ENCODE data around the gene TYW1.
"Not testable (repeated sequence)": the region's sequence is repeated elsewhere in the genome, so short reads cannot be mapped to it uniquely, and the experiment has no call there.

The TYW1 gene

GRCh38 chr7:66995050-66995776, 1.4 kb upstream of the TYW1 start, which contains the start of gene SBDS:
SBDS (minus strand) TSS chr7:66995586; CDS start chr7:66995417, 169 bp downstream.
- peak; percentile 77 for DNase-seq (ENCODE audit: low spot score)

- DNase-seq (ENCODE audit: low spot score): not testable (repeated sequence)
These were observed 4.1 kb downstream of the TYW1 start for GRCh38 chr7:67000601-67001258.

DNA sequence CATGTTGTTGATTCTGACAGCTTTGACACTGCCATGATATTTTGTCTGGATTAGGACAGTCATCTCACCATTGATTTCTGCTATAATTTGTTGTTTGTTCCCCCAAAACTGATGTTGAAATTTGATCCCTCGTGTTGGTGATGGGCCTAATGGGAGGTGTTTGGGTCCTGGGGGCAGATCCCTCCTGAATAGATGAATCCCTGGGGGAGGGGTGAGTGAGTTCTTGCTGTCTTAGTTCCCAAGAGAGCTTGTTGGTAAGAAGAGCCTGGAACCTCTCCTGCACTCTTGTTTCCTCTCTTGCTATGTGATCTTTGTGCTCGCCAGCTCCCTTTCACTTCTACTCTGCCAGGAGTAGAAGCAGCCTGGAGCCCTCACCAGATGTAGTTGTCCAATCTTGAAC, 7.5 kb downstream of the TYW1 start:
- DNase-seq (ENCODE audit: low spot score): not testable (repeated sequence)

DNA sequence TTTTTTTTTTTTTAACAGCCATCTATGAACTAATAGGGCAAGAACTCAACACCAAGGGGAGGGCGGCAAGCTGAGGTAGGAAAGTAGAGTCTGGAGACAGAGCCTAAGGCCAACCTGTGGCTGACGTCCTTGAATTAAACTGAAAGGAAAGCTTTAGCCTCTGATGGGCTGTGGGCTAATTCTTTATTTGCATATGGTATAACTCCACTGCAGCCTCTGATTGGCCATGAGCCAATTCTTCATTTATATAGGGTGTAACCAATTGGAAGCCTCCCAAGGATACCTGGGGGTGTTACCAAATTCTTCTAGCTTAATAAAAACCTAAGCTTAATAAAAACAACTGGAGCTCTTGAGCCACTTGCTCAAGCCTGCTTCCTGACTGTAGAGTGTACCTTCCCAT, 10.3 kb downstream of the TYW1 start:
- no peak for DNase-seq (ENCODE audit: low spot score)

DNA sequence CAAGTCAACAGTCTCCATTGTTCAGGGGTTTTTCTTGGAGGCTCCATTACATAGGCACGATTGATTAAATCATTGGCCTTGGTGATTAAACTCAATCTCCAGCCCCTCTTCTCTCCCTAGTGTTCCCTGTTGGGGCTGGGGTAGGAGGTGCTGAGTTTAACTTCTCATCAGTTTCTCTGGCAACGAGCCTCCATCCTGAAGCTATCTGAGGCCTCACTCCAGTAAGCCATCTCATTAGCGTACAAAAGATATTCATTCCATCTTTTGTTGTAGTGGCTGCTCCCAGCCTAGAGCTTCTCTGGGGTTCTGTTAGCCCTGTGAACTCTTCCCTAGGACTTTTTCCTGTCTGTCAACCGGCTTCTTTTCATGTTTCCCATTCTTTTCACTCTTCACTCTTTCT, 11.6 kb downstream of the TYW1 start:
- no peak for DNase-seq (ENCODE audit: low spot score)

GRCh38 chr7:67009677-67010076, 13.0 kb downstream of the TYW1 start:
- DNase-seq (ENCODE audit: low spot score): not testable (repeated sequence)

GRCh38 chr7:67014076-67014622, 17.5 kb downstream of the TYW1 start:
- not testable (repeated sequence) for DNase-seq (ENCODE audit: low spot score)

GRCh38 chr7:67017971-67018370, 21.3 kb downstream of the TYW1 start:
- not testable (repeated sequence) for DNase-seq (ENCODE audit: low spot score)

DNA sequence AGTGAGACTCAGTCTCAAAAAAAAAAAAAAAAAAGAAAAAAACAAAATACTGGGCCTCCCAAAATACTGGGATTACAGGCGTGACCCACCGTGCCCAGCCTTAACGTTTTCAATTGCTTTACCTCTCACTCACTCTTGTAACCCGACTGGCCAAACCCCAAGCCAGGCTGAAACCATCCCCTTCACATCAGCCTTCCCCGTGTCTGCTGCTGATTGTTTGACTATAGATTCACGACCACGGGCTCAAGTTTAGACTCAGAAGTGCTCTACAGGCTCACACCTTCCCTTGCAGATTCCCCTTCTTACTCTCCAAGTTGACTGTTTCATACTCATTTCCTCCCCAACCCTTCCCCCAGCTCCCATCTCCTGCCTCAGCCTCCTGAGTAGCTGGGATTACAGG, 22.3 kb downstream of the TYW1 start:
- no peak for DNase-seq (ENCODE audit: low spot score)

- no peak for DNase-seq (ENCODE audit: low spot score)
These were observed 23.1 kb downstream of the TYW1 start for GRCh38 chr7:67019562-67020390.

DNA sequence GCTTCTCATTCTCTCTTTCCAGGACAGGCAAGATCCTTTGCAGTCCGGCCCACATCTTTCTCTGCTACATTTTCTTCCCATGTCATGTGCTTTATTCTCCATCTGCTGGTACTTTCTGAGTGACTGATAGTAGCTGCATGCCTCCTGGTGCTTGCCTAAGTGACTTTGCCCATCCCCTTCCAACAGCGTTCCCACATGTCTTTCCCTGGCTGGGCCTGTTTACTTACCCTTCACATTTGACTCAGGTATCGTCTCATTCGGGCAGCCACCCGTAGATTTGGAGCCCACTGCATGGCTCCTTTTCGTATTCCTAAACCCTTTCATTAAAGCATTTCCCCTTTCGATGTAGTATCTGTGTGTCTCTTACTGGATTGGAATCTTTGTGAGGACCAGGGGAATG, 24.6 kb downstream of the TYW1 start:
- no peak for DNase-seq (ENCODE audit: low spot score)

DNA sequence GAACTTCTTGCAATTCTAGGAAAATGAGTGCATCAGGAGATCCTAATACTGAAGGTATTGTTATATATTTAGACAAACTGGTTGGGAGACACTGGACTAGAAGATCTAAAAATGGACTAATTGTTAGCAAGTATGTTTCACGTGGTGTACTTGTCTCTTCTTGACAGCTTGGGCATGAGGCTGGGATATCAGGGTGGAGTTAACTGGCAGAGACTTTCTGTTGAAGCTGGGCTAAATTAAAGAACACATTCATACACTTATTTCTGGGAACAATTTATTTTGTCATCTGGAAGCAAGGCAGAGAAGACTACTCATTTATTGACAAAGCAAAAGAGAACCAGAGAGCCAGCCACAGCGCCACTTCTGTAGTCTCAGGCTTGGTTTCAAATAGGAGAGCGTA, 25.9 kb downstream of the TYW1 start:
- no peak for DNase-seq (ENCODE audit: low spot score)

GRCh38 chr7:67025459-67025858, 28.8 kb downstream of the TYW1 start:
- not testable (repeated sequence) for DNase-seq (ENCODE audit: low spot score)

DNA sequence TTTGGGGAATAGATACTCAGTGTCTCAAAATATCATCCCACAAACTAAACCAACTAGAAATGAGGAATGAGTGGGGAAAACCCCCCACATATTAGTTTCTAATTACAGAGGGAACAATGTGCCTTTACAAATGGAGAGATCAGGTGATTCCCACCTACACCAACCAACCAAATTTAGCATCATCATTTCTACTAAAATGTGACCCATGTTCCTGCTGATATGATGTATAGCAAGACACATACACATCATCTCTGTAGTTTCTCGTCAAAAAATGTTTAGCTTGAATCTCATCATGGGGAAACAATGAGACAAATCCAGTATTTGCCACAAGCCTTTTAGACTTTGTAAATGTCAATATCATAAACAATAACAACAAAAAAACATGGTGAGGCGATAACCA, 35.1 kb downstream of the TYW1 start:
- DNase-seq (ENCODE audit: low spot score): not testable (repeated sequence)

GRCh38 chr7:67033251-67033650, 36.6 kb downstream of the TYW1 start:
- no peak for DNase-seq (ENCODE audit: low spot score)

DNA sequence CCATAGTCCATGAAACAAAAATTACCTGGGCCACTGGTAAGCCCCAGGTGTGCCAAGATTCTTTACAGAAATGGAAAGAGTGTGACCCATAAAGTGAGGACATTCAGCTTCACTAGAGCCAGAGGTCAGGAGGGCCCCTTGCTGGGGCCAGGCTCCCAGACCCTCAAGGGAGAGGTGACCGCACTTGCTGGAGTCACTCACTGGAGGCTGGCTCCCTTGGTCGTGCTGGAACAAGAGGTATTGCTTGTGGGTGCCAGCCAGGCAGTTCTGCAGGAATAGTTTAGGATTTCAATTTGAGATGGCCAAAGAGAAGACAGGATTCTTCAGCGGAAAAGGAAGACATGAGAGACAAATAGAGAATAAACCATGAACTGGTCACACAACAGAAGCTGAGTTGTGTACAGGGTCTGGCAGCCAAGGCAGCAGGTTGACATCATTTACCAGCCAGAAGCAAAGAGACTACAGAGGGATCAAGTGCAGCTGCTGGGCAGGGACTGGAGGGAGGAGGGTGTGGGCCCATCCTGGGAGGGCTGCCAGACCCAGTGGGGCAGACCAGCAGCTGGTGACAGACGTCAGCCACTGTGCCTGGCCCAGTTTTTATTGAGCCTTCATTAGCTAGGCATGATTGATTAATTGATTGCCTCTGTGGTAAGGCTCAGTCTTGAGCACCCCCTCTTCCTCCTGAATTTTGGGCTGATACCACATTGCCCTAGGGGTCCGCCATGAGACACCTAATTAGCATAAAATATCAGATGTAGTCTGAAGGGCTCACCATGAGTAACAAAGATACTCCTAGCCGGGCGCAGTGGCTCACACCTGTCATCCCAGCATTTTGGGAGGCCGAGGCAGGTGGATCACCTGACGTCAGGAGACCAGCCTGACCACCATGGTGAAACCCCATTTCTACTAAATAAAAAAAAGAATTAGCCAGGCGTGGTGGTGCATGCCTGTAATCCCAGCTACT, 40.1 kb downstream of the TYW1 start:
- not testable (repeated sequence) for DNase-seq (ENCODE audit: low spot score)

- not testable (repeated sequence) for DNase-seq (ENCODE audit: low spot score)
These were observed 44.2 kb downstream of the TYW1 start for GRCh38 chr7:67040832-67041231.

DNA sequence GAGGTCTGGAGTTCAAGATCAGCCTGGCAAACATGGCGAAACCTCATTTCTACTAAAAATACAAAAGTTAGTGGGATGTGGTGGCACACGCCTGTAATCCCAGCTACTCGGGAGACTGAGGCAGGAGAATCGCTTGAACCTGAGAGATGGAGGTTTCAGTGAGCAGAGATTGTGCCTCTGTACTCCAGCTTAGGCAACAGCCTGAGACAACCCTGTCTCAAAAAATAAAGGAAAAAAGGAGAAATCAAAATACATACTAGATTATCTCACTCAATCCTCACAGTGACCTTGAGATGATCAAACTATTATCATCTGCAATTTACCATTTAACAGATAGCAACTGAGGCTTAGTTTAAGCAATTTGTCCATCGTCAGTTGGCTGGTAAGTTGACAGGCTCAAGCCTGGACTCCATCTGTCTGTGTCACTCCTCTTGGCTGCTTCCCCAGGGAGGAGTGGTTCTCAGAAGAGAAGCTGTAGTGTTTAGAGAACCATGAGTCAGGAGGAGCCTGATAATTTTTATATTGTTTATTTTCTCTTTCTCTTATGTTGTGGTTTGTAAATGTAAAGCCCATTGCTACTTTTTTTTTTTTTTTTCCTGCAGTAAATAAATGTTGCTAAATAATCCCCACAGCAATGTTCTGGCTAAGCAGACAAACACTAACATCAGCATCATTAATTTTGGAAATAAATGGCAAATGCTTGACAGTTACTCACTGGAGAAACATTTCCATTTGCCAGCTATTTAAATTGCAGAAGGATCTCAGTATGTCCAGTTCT, 46.3 kb downstream of the TYW1 start:
- DNase-seq (ENCODE audit: low spot score): peak; percentile 21

DNA sequence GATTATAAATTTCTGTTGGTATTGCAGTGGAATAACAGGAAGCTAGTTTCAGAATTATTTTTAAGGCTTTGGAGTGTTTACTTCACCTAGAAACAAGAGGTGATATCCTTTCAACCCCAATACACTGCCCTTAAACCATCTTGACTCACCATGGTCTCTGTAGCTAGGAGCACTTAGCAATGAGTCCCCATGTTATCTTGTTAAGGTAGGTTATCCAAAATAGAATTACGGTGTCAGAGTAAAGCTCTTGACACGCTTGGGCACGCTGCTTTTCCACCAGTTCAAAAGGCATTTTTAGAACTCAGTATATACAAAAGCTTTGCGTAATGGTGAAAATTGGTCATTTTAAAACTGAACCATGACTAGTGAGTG, 46.9 kb downstream of the TYW1 start:
- DNase-seq (ENCODE audit: low spot score): not testable (repeated sequence)

DNA sequence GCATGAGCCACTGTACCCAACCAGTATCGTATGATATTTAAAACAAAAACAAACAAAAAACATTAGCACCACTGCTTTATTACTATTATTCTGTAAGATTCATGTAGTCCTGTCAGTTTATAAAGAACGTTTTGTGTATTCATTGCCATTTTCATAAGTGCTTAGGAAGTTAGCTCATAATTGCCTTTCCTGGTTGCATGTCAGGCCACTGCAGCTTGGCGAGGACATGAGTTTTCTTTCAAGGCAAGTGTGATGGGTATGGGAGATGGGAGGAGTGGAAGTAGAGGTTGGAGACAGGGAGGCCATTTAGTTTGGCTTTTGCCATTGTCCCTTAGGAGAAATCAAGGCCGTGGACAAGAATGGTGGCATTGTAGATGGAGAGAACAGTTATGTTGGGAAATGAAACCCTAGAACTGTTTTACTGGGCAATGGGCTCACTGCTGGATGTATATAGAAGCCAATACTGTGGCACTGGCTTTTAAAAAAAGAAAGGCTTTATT, 48.9 kb downstream of the TYW1 start:
- DNase-seq (ENCODE audit: low spot score): no peak
